GM18909 (cell line): Measurements from ENCODE around the gene ZMYM2.

Experiments
- ATAC-seq: cut with Tn5 transposase; IDR thresholded peaks from one replicate; pipeline ENCODE4 v1.9.1; 2021; ENCODE audit warnings: mild to moderate bottlenecking; ENCODE audit not compliant: unreplicated experiment, poor library complexity

Gene ZMYM2

GRCh38 chr13:20130012-20130411, 171.5 kb downstream of the ZMYM2 start:
- no peak for ATAC-seq

- no peak for ATAC-seq
These were observed 172.1 kb downstream of the ZMYM2 start for GRCh38 chr13:20130652-20131051.

- ATAC-seq, result no peak
These were observed 172.7 kb downstream of the ZMYM2 start for GRCh38 chr13:20131057-20131832.

- ATAC-seq, result no peak
These were observed 173.6 kb downstream of the ZMYM2 start for GRCh38 chr13:20132052-20132634.

GRCh38 chr13:20134732-20135131, 176.2 kb downstream of the ZMYM2 start:
- ATAC-seq, result no peak

- ATAC-seq, result no peak
These were observed 178.5 kb downstream of the ZMYM2 start for GRCh38 chr13:20136781-20137703.

GRCh38 chr13:20137875-20138274, 179.3 kb downstream of the ZMYM2 start:
- ATAC-seq, result no peak

GRCh38 chr13:20140487-20140886, 182.0 kb downstream of the ZMYM2 start:
- no peak for ATAC-seq
